SW 1271 (cell line): ENCODE measurements around the gene STAT6.

Experiments used
- DNase-seq, 2 experiments: peaks; one replicate each; lab custom pipeline; 2025; lab: John Stamatoyannopoulos, UW

The STAT6 gene

GRCh38 chr12:57048423-57049118 is 62.6 kb downstream of the STAT6 start:
- no peak for DNase-seq

GRCh38 chr12:57047981-57048380 is 63.2 kb downstream of the STAT6 start:
- no peak for DNase-seq

- no peak for DNase-seq
These were observed 63.9 kb downstream of the STAT6 start for GRCh38 chr12:57046947-57047890.

GRCh38 chr12:57046086-57046791 is 64.9 kb downstream of the STAT6 start:
- no peak for DNase-seq
